ENCODE results near the gene TRIL. TPM values are rescaled to one million over a fixed set of nuclear protein-coding genes. Genes with fewer than 3 reads are reported as not detected.

The TRIL gene
- total RNA-seq, 1 donor from 2014 or later: 0.41 TPM

DNA sequence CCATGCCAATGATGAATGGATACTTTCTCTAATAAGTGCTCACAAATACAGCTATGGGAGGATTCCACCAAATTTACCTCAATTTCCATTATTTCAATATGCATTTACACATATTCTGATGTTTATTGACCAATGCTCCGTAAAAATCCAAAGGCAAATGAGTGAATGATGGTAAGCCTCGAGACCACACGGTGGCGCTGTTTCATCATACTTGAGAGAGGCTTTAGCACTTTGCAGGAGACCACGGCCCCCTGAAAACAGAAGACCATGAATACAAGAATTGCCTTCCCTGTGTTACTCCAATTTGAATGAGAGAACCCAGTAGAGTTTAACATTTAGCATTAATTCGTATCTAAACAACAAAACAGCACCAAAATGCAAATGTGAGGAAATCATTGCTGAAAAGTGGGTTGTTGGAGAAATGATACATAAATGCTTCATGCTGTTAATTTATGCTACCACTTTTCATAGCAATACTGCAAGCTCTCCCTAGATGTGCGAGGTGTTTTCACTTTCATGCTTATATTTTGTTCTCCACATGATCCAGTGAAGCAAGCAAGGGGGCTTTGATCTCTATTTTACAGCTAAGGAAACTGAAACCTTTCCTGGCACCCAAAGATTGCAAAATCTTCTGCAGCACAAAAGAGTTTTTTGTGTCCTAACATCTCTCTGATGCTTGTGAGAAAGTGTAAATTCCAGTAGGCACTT is 35.4 kb downstream of the TRIL start:
- H3K4me1 Mint-ChIP-seq (ENCODE audit: low read depth): peaks cover 23% of the 10 kb centered on the region
- intact Hi-C loops (cut with micrococcal nuclease): loop anchor here (1.0 to 10.0 kb wide), 8 partner anchors 35 to 535 kb away; partner anchors contain the start of gene TRIL
- DNase-seq (ENCODE audit: low spot score): peak; percentile 33
- H3K4me3 Mint-ChIP-seq: no peak overlapping the region
- H3K27me3 Mint-ChIP-seq (ENCODE audit: insufficient read depth): peaks cover 18% of the 10 kb centered on the region
- H3K9me3 Mint-ChIP-seq: no peaks in the 10 kb centered on the region
- no peak overlapping the region for H3K27ac Mint-ChIP-seq
- no peaks in the 10 kb centered on the region for H3K36me3 Mint-ChIP-seq (ENCODE audit: low read depth)

DNA sequence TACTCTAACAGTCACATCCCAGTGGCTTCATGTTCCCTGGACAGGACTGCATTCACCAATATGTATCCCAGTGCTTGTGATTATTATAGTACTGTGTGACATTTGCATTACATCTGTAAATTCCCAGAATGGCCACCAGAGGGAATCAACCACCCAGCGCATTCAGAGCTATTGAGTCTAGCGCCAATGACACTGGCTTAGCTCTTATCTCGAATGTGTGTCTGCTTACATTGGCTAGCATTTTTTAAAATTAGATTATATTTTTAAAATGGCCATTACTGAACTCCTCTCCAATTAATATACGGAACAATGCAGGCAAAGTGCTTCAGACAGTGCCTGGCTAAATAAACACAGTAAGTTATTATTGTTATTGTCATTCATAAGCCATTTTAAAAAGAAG is 36.3 kb downstream of the TRIL start:
- H3K27me3 Mint-ChIP-seq (ENCODE audit: insufficient read depth): peaks cover 14% of the 10 kb centered on the region
- H3K4me1 Mint-ChIP-seq (ENCODE audit: low read depth): peaks cover 13% of the 10 kb centered on the region
- intact Hi-C loops (cut with micrococcal nuclease): loop anchor here (1.0 to 10.0 kb wide), 8 partner anchors 35 to 535 kb away; partner anchors contain the start of gene TRIL
- H3K9me3 Mint-ChIP-seq: no peaks in the 10 kb centered on the region
- no peak overlapping the region for H3K4me3 Mint-ChIP-seq
- DNase-seq (ENCODE audit: low spot score): no peak
- H3K27ac Mint-ChIP-seq: no peak overlapping the region
- no peaks in the 10 kb centered on the region for H3K36me3 Mint-ChIP-seq (ENCODE audit: low read depth)

DNA sequence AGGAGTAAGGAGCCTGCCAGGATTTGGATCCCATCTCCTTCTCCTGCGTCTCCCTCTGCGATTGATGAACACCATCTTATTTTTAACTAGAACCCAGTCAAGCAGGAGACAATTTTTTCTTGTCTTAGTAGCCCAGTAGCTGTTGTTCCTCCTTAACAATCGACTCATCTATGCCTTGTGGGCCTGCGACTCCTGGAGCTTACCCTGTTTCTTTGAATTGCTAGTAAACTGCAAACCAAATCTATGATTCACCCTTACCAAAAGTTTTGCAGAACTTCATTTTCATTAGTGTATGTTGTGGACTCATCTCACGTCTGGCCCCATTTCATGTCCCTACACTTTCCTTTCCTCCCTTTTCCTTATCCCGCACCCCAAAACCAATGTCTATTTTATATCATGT is 37.7 kb downstream of the TRIL start:
- Mint-ChIP-seq H3K4me1 (ENCODE audit: low read depth) (peaks cover 9% of the 10 kb centered on the region), H3K27me3 (ENCODE audit: insufficient read depth) (peaks cover 1% of the 10 kb centered on the region), H3K36me3 (ENCODE audit: low read depth) (no peaks in the 10 kb centered on the region), H3K9me3 (no peaks in the 10 kb centered on the region), H3K4me3 (no peak overlapping the region), H3K27ac (no peak overlapping the region)
- no peak for DNase-seq (ENCODE audit: low spot score)
- intact Hi-C loops (cut with micrococcal nuclease): loop anchor here (5.0 to 10.0 kb wide), 4 partner anchors 37 to 533 kb away; partner anchors contain the start of gene TRIL

DNA sequence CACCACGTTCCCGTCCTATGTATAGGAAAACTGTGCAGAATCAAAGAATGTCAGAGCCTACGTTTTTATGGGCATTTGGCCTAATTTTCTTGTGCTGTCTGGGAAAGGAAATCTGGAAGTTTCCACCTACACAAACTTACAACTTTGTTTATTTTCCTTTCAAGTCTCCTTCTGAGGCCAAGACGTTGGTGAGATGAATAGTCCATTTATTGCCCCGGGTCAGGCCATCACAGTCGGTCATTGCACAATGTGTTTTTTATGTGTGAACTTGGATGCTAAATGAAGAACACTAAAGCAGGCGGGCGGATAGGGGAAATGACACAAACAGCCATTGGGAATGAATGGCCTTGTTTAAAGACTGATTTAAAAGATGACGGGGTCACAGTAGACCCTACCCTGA is 38.6 kb downstream of the TRIL start:
- Mint-ChIP-seq H3K27ac (no peak overlapping the region), H3K4me1 (ENCODE audit: low read depth) (peaks cover 9% of the 10 kb centered on the region), H3K36me3 (ENCODE audit: low read depth) (no peaks in the 10 kb centered on the region), H3K4me3 (no peak overlapping the region), H3K27me3 (ENCODE audit: insufficient read depth) (no peaks in the 10 kb centered on the region), H3K9me3 (no peaks in the 10 kb centered on the region)
- intact Hi-C loops (cut with micrococcal nuclease): no loop called here
- no peak for DNase-seq (ENCODE audit: low spot score)

DNA sequence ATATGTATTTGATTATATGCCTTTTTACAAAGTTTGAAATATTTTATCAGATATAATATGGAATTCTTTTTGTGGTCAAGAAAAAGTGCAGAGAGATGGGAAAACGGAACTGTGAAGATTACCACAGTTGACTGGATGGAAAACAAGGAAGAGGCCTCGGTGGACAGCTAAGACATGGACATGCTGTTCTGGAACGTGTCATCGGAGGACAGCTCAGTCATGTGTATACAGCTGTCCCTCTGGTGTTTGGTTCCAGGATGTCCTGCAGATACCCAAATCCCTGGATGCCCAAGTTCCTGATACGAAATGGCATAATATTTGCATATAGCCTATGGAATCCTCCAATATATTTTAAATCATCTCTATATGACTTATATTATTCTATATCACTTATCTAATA is 49.4 kb downstream of the TRIL start:
- Mint-ChIP-seq H3K27me3 (ENCODE audit: insufficient read depth) (peaks cover 2% of the 10 kb centered on the region), H3K4me1 (ENCODE audit: low read depth) (no peaks in the 10 kb centered on the region), H3K4me3 (no peak overlapping the region), H3K36me3 (ENCODE audit: low read depth) (no peaks in the 10 kb centered on the region), H3K27ac (no peak overlapping the region), H3K9me3 (no peaks in the 10 kb centered on the region)
- no peak for DNase-seq (ENCODE audit: low spot score)
- intact Hi-C loops (cut with micrococcal nuclease): no loop called here

DNA sequence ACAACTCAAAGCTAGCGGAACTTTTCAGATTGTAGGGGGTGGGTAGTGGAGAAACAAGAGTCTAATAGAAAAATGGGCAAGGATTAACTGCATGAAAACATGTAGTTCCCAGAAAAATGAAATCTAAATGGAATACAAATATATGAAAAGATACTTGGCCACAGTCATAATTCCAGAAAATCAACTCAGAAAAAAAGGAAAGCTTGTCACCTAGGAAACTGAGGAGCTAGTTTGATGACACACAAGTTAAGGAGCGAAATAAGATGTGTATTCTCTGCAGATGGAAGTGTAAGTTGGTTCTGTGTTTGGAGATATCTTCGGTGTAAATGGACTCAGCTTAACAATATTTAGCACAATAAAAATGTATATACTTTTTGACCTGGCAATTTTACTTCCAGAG is 52.7 kb downstream of the TRIL start:
- Mint-ChIP-seq H3K27ac (no peak overlapping the region), H3K27me3 (ENCODE audit: insufficient read depth) (peaks cover 5% of the 10 kb centered on the region), H3K4me3 (no peak overlapping the region), H3K4me1 (ENCODE audit: low read depth) (no peaks in the 10 kb centered on the region), H3K36me3 (ENCODE audit: low read depth) (no peaks in the 10 kb centered on the region), H3K9me3 (no peaks in the 10 kb centered on the region)
- DNase-seq (ENCODE audit: low spot score): no peak
- intact Hi-C loops (cut with micrococcal nuclease): no loop called here

DNA sequence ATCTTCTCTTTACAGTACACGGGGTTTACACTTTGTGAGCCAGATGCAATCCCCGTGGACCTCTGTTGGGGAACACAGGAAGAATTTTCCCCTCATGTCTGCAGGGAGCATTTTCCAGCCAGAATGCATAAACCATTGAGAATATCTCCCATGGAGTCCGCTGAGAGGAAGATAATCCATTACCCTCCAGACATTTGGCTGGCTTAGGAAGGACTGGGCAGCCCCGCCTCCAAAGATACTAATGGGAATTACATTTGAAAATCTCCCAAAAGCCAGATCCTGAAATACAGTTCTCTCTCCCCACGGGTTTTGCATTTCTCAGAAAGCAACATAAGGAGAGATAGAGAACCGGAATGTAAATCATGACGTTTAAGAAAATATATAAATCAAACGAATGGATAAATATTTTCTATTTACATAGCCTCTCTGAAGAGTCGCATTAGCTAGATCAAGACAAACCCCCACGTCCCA is 53.5 kb downstream of the TRIL start:
- peaks cover 5% of the 10 kb centered on the region for H3K27me3 Mint-ChIP-seq (ENCODE audit: insufficient read depth)
- intact Hi-C loops (cut with micrococcal nuclease): no loop called here
- no peak for DNase-seq (ENCODE audit: low spot score)
- H3K9me3 Mint-ChIP-seq: no peaks in the 10 kb centered on the region
- no peak overlapping the region for H3K4me3 Mint-ChIP-seq
- H3K36me3 Mint-ChIP-seq (ENCODE audit: low read depth): no peaks in the 10 kb centered on the region
- H3K27ac Mint-ChIP-seq: no peak overlapping the region
- H3K4me1 Mint-ChIP-seq (ENCODE audit: low read depth): no peaks in the 10 kb centered on the region

DNA sequence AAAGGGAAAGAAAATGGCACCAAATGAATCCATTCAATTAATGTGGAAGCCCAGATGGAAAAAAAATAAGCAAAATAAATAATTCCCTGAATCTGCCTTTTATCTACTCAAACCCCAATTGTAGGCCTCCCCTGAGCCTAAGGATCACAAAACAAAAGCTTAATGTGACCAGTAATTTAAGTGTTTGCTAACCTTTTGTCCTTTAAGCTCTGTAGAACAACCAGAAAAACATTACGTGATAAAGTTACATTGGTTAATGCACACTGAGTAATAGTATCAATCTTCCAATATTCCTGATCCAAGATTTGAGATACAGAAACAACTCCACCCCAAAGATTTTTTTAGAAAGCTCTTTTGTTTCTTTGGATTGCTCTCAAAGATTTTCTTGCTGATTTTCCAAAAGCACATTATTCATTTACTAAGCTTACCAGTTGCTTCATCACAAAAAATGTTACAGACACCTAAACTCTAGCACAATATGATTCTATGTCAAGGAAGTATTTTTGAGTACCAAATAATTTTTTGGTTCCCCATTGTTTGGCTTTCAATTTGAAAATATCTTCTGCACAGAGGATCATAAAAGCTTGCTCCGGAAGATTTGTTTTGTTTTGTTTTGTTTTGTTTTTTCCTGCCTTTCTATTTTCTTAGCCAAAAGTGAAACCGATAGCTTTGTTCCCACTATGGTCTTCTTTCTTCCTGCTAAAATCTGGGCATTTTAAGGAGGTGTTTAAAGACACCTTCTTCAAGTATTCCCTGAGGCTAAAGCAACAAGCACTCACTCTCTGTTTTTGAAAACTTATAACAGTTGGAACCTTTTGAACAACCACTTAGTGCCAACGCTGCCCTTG is 54.2 kb downstream of the TRIL start:
- Mint-ChIP-seq H3K27ac (no peak overlapping the region), H3K9me3 (no peaks in the 10 kb centered on the region), H3K4me1 (ENCODE audit: low read depth) (no peaks in the 10 kb centered on the region), H3K4me3 (no peak overlapping the region), H3K36me3 (ENCODE audit: low read depth) (no peaks in the 10 kb centered on the region), H3K27me3 (ENCODE audit: insufficient read depth) (peaks cover 5% of the 10 kb centered on the region)
- DNase-seq (ENCODE audit: low spot score): no peak
- intact Hi-C loops (cut with micrococcal nuclease): no loop called here

Other genes starting within 250 kb of the TRIL start
- not detected in 2 replicates for gene CPVL, start 188.2 kb upstream of the TRIL start, total RNA-seq
- gene CHN2, start 236.4 kb upstream of the TRIL start, total RNA-seq: not detected in 2 replicates